ENCODE data around the gene DRG2. TPM values are rescaled to one million over a fixed set of nuclear protein-coding genes. Genes with fewer than 3 reads are reported as not detected.

Gene DRG2
- total and polyA plus RNA-seq, 2 of the 13 experiments (the other 11 are each of a cell fraction or from before 2014, with no cell fraction given) = 20.1 to 26.6 TPM

- peak; percentile 99 for TF ChIP-seq REPIN1 (CRISPR knock-in tag; IDR thresholded peaks at IDR 0.05; ENCODE audit: borderline replicate concordance, low read depth)
- peak; percentile 92 for TF ChIP-seq THRA (CRISPR knock-in tag; IDR thresholded peaks at IDR 0.05; ENCODE audit: borderline replicate concordance)
- peak; percentile 97 for TF ChIP-seq CCAR2 (optimal IDR thresholded peaks at IDR 0.05; ENCODE audit: low read depth, low read length)
- TF ChIP-seq SALL1 (CRISPR knock-in tag; IDR thresholded peaks at IDR 0.05) = peak; percentile 91
- peak; percentile 92 for TF ChIP-seq THAP9 (CRISPR knock-in tag; IDR thresholded peaks at IDR 0.05; ENCODE audit: borderline replicate concordance)
- peak; percentile 55; the same call in 1 of the 2 replicates for TF ChIP-seq ZNF652 (CRISPR knock-in tag; IDR thresholded peaks at IDR 0.05; ENCODE audit: borderline replicate concordance, low read depth)
- peak; percentile 75; the same call in 1 of the 2 replicates for TF ChIP-seq KLF15 (CRISPR knock-in tag; IDR thresholded peaks at IDR 0.05; ENCODE audit: borderline replicate concordance)
- peak; percentile 82 for TF ChIP-seq PPARG (CRISPR knock-in tag; conservative IDR thresholded peaks at IDR 0.05)
- peak; percentile 98 for TF ChIP-seq POGZ (CRISPR knock-in tag; IDR thresholded peaks at IDR 0.05)
- no peak for TF ChIP-seq CEBPZ (IDR thresholded peaks at IDR 0.05; ENCODE audit: low read length)
- TF ChIP-seq TFAP4 (IDR thresholded peaks at IDR 0.05; ENCODE audit: borderline replicate concordance, low read depth) = peak; percentile 90
- TF ChIP-seq BRD4 (CRISPR knock-in tag; IDR thresholded peaks at IDR 0.05) = peak; percentile 93
These were observed at the start of gene DRG2 (continued) for GRCh38 chr17:18087610-18088491.

Measured in HepG2 (cell line).